HG02642 (cell line): ENCODE results near the gene SEC14L5.
A peak's percentile ranks its signal among the peaks of the same experiment; 100 is the strongest.
"Not testable (repeated sequence)": the region's sequence is repeated elsewhere in the genome, so short reads cannot be mapped to it uniquely, and the experiment has no call there.

ENCODE experiments used
- ATAC-seq: cut with Tn5 transposase; IDR thresholded peaks from one replicate; pipeline ENCODE4 v1.9.1; 2021; ENCODE audit warnings: mild to moderate bottlenecking; ENCODE audit not compliant: unreplicated experiment, poor library complexity

Gene SEC14L5

GRCh38 chr16:5030251-5030870 lies 72.2 kb downstream of the SEC14L5 start:
- ATAC-seq, result no peak

- no peak for ATAC-seq
Measured at GRCh38 chr16:5031601-5032000, 73.5 kb downstream of the SEC14L5 start.

- no peak for ATAC-seq
Measured at GRCh38 chr16:5032748-5033167, 74.6 kb downstream of the SEC14L5 start.

- peak; percentile 90 for ATAC-seq
Measured at GRCh38 chr16:5033256-5034166, 75.4 kb downstream of the SEC14L5 start, which contains the start of gene NAGPA. NAGPA (minus strand) TSS chr16:5033935; CDS start chr16:5033914, 21 bp downstream.

- ATAC-seq, result no peak
Measured at GRCh38 chr16:5034167-5034523, 76.0 kb downstream of the SEC14L5 start.

GRCh38 chr16:5035909-5036227 lies 77.7 kb downstream of the SEC14L5 start:
- ATAC-seq, result no peak

- no peak for ATAC-seq
Measured at GRCh38 chr16:5036228-5037156, 78.4 kb downstream of the SEC14L5 start.

- no peak for ATAC-seq
Measured at GRCh38 chr16:5040451-5040850, 82.3 kb downstream of the SEC14L5 start.

GRCh38 chr16:5041600-5042133 lies 83.5 kb downstream of the SEC14L5 start:
- peak; percentile 70 for ATAC-seq

GRCh38 chr16:5042574-5043171 lies 84.5 kb downstream of the SEC14L5 start:
- ATAC-seq, result no peak

- ATAC-seq, result no peak
Measured at GRCh38 chr16:5044011-5044540, 85.9 kb downstream of the SEC14L5 start.

- not testable (repeated sequence) for ATAC-seq
Measured at GRCh38 chr16:5044581-5044980, 86.5 kb downstream of the SEC14L5 start.

GRCh38 chr16:5045499-5046115 lies 87.5 kb downstream of the SEC14L5 start:
- no peak for ATAC-seq

GRCh38 chr16:5046914-5047313 lies 88.8 kb downstream of the SEC14L5 start:
- no peak for ATAC-seq

GRCh38 chr16:5054876-5055865 lies 97.0 kb downstream of the SEC14L5 start:
- ATAC-seq, result no peak

GRCh38 chr16:5056352-5056751 lies 98.2 kb downstream of the SEC14L5 start:
- ATAC-seq, result peak; percentile 71

GRCh38 chr16:5058476-5058875 lies 100.3 kb downstream of the SEC14L5 start:
- ATAC-seq, result no peak

GRCh38 chr16:5059386-5060072 lies 101.4 kb downstream of the SEC14L5 start:
- ATAC-seq, result no peak
